Right lobe of liver (tissue), 6 donors: ENCODE results near the gene WDR90. TPM values are rescaled to one million over a fixed set of nuclear protein-coding genes. Genes with fewer than 3 reads are reported as not detected.

Source experiments
- ATAC-seq, 4 donors: fragments of 200-7000 bp; cut with Tn5 transposase; one replicate each; pipeline ENCODE4 v1.9.1; 2020; ENCODE audit warnings: mild to moderate bottlenecking in 4 of 4, moderate library complexity in 4 of 4
- DNase-seq, 3 donors: peaks; one replicate each; pipeline ENCODE4 v3.0.0-alpha.2; 2020
- H3K27ac ChIP-seq, 3 donors: fragments of 200-600 bp; one replicate each; pipeline ENCODE4 v1.8.0; 2022
- H3K27me3 ChIP-seq, 2 donors: fragments of 200-600 bp; one replicate each; pipeline ENCODE4 v1.8.0; 2022
- H3K36me3 ChIP-seq, 4 donors: fragments of 200-600 bp; sonication (generic) in 1 of 4; one replicate each; pipeline versions ENCODE4 v1.5.1 to v1.8.0; 2017 to 2022; ENCODE audit warnings: control low read depth in 1 of 4
- H3K4me1 ChIP-seq, 4 donors: fragments of 200-600 bp; sonication (generic) in 1 of 4; one replicate each; pipeline versions ENCODE4 v1.5.1 to v1.8.0; 2017 to 2022; ENCODE audit warnings: control low read depth in 1 of 4
- H3K4me3 ChIP-seq, 3 donors: fragments of 200-600 bp; one replicate each; pipeline ENCODE4 v1.8.0; 2022
- H3K9me3 ChIP-seq, 4 donors: fragments of 200-600 bp; sonication (generic) in 1 of 4; one replicate each; pipeline versions ENCODE4 v1.5.1 to v1.8.0; 2017 to 2022; ENCODE audit warnings: control low read depth in 1 of 4
- POLR2A ChIP-seq: fragments of 450-650 bp; IDR thresholded peaks from one replicate; pipeline ENCODE4 v1.6.1; 2017; ENCODE audit warnings: antibody characterized with exemption, mild to moderate bottlenecking
- WGBS: methylation state at CpG from one replicate; pipeline ENCODE4 v1.1.6; 2018; ENCODE audit warnings: low coverage, low lambda C conversion rate; ENCODE audit not compliant: insufficient coverage; ENCODE audit errors: missing lambda C conversion rate; 5-methylcytosine and 5-hydroxymethylcytosine counted together
- intact Hi-C, 2 donors: fragments of 100-400 bp; cut with DNase I; formaldehyde crosslinking; loops; one replicate each; pipeline versions ENCODE4 v1.11.2 to v1.14.1; 2022
- total RNA-seq, 6 experiments: library from RNA; depleted of rRNA in 2 of 6; stranded (reverse); fragments of >200 nt in 2 of 6; fragmentation: NEBNext Ultra II Directional in 3 of 6; extraction: Animal tissue kit (Norgen Biotek cat#: 25700) in 3 of 6; gene quantifications; one replicate each; pipeline versions ENCODE4 v1.1.0 to v1.2.4, GENCODE V29; 2016 to 2023
- TF ChIP-seq, protein P1 (sequence below), 4 donors: fragments of 200-600 bp in 3 of 4; fragments of 450-650 bp in 1 of 4; IDR thresholded peaks; one replicate each; pipeline versions ENCODE4 v1.5.1 to v1.8.0; 2016 to 2022; ENCODE audit warnings: antibody characterized with exemption in 4 of 4, mild to moderate bottlenecking in 2 of 4
- donor health status: DM: no; HTN: yes; CAD: no.
- donor health status: DM: no; HTN: no; CAD: no.
- donor health status: DM: no; HTN: no; CAD: no.
- donor health status: DM: no; HTN: yes; CAD: no.
- donor health status: DM: no; HTN: yes; CAD: no.

WDR90 gene
- total RNA-seq, 6 experiments from 2014 or later, result 7.2 to 18.1 (median 11.8) TPM

GRCh38 chr16:678209-678857, 29.2 kb downstream of the WDR90 start:
- ATAC-seq, result no peak
- Histone ChIP-seq H3K4me3 (no peak overlapping the region), H3K36me3 (peaks cover 0 to 18% (median 7%) of the 10 kb centered on the region in 4 donors), H3K27me3 (no peaks in the 10 kb centered on the region), H3K9me3 (no peaks in the 10 kb centered on the region), H3K27ac (peak overlapping the region in 1 of 3 donors; percentile 18), H3K4me1 (peaks cover 0 to 30% (median 11%) of the 10 kb centered on the region in 4 donors)
- intact Hi-C loops, result no loop called here
- no peak for TF ChIP-seq POLR2A
- TF ChIP-seq, protein P1, sequence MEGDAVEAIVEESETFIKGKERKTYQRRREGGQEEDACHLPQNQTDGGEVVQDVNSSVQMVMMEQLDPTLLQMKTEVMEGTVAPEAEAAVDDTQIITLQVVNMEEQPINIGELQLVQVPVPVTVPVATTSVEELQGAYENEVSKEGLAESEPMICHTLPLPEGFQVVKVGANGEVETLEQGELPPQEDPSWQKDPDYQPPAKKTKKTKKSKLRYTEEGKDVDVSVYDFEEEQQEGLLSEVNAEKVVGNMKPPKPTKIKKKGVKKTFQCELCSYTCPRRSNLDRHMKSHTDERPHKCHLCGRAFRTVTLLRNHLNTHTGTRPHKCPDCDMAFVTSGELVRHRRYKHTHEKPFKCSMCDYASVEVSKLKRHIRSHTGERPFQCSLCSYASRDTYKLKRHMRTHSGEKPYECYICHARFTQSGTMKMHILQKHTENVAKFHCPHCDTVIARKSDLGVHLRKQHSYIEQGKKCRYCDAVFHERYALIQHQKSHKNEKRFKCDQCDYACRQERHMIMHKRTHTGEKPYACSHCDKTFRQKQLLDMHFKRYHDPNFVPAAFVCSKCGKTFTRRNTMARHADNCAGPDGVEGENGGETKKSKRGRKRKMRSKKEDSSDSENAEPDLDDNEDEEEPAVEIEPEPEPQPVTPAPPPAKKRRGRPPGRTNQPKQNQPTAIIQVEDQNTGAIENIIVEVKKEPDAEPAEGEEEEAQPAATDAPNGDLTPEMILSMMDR (IDR thresholded peaks at IDR 0.05), result no peak
- DNase-seq, result peak in 1 of 3 donors; percentile 72
- WGBS, result no CpG with 5 or more reads among the region's 21 CpGs

- peak overlapping the region; percentile 38 to 52 (median 50) for H3K4me3 ChIP-seq
- ATAC-seq (peak; percentile 11 to 46 (median 40)), DNase-seq (peak; percentile 76 to 89 (median 86))
- H3K27ac ChIP-seq, result peak overlapping the region in 2 of 3 donors; percentile 45 to 55
- no peaks in the 10 kb centered on the region for H3K9me3 ChIP-seq
- 5% methylated on average over 4 of the region's 52 CpGs for WGBS
- no peak for TF ChIP-seq POLR2A
- TF ChIP-seq, protein P1 (IDR thresholded peaks at IDR 0.05), result no peak
- H3K36me3 ChIP-seq, result peaks cover 0 to 14% (median 7%) of the 10 kb centered on the region in 4 donors
- peaks cover 0 to 34% (median 13%) of the 10 kb centered on the region in 4 donors for H3K4me1 ChIP-seq
- H3K27me3 ChIP-seq, result no peaks in the 10 kb centered on the region
- intact Hi-C loops, result no loop called here
These were observed 30.0 kb downstream of the WDR90 start for GRCh38 chr16:678858-679813.

DNA sequence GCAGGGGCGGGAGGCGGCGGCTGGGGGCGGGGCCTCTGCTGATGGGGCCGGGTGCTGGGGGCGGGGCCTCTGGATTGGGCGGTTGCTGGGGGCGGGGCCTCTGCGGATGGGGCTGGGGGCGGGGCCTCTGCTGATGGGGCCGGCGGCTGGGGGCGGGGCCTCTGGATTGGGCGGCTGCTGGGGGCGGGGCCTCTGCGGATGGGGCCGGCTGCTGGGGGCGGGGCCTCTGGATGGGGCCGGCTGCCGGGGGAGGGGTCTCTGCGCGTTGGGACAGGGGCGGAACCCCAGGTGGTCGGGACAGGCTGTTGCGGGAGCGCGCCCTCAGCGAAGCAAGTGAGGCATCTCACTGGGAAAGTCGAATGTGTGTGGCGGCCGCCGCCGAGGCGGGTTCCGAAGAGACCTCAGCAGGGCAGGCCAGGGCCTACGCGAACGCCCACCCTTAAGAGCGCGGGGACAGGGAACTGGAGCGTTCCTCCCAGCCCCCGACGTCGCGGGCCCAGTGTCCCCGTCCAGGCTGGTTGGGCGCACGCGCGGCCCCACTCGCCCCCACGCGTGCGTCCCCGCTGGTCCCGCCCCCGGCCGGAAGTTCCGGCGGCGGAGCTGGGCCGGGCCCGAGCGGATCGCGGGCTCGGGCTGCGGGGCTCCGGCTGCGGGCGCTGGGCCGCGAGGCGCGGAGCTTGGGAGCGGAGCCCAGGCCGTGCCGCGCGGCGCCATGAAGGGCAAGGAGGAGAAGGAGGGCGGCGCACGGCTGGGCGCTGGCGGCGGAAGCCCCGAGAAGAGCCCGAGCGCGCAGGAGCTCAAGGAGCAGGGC, 30.9 kb downstream of the WDR90 start, which contains the start of gene STUB1:
Gene STUB1 (plus strand): TSS at position 597 of the 811 bp plus-strand sequence. CDS start 116 bp downstream, at position 713.
- Histone ChIP-seq H3K27ac (peak within 1 kb of the TSS; percentile 71 to 86 (median 75)), H3K36me3 (peaks cover 0 to 14% (median 7%) of the 10 kb centered on the region in 4 donors), H3K4me1 (peaks cover 0 to 41% (median 13%) of the 10 kb centered on the region in 4 donors), H3K4me3 (peak within 1 kb of the TSS; percentile 62 to 77 (median 67)), H3K9me3 (no peaks in the 10 kb centered on the region), H3K27me3 (no peaks in the 10 kb centered on the region)
- peak; percentile 81 for TF ChIP-seq POLR2A
- TF ChIP-seq, protein P1 (IDR thresholded peaks at IDR 0.05), result no peak
- intact Hi-C loops, result no loop called here
- ATAC-seq (peak; percentile 73 to 83 (median 78)), DNase-seq (peak; percentile 94)
- WGBS, result 0% methylated on average over 3 of the region's 91 CpGs

GRCh38 chr16:680625-680945, 31.4 kb downstream of the WDR90 start:
- H3K36me3 ChIP-seq, result peaks cover 0 to 14% (median 7%) of the 10 kb centered on the region in 4 donors
- DNase-seq, result no peak
- H3K27me3 ChIP-seq, result no peaks in the 10 kb centered on the region
- no CpG with 5 or more reads among the region's 38 CpGs for WGBS
- intact Hi-C loops, result no loop called here
- TF ChIP-seq, protein P1 (IDR thresholded peaks at IDR 0.05), result no peak
- TF ChIP-seq POLR2A, result no peak
- peak overlapping the region; percentile 71 to 86 (median 75) for H3K27ac ChIP-seq
- H3K9me3 ChIP-seq, result no peaks in the 10 kb centered on the region
- peaks cover 0 to 41% (median 13%) of the 10 kb centered on the region in 4 donors for H3K4me1 ChIP-seq
- H3K4me3 ChIP-seq, result peak overlapping the region; percentile 62 to 77 (median 67)
- no peak for ATAC-seq
